HG02852 (cell line): ENCODE results near the gene STAT4.

Source experiments
- ATAC-seq: cut with Tn5 transposase; IDR thresholded peaks from one replicate; pipeline ENCODE4 v1.9.1; 2021; ENCODE audit warnings: mild to moderate bottlenecking, moderate library complexity; ENCODE audit not compliant: unreplicated experiment

The STAT4 gene

GRCh38 chr2:191145769-191146471 lies 4.9 kb downstream of the STAT4 start:
- ATAC-seq, result no peak

GRCh38 chr2:191144217-191144616 lies 6.6 kb downstream of the STAT4 start:
- ATAC-seq, result no peak

- no peak for ATAC-seq
These were observed 7.0 kb downstream of the STAT4 start for GRCh38 chr2:191143791-191144190.

GRCh38 chr2:191128911-191129304 lies 21.9 kb downstream of the STAT4 start:
- ATAC-seq, result no peak

- ATAC-seq, result peak; percentile 88
These were observed 22.5 kb downstream of the STAT4 start for GRCh38 chr2:191128172-191128910.

GRCh38 chr2:191127235-191127634 lies 23.6 kb downstream of the STAT4 start:
- ATAC-seq, result no peak

GRCh38 chr2:191126386-191127085 lies 24.3 kb downstream of the STAT4 start:
- ATAC-seq, result no peak

GRCh38 chr2:191125646-191126045 lies 25.1 kb downstream of the STAT4 start:
- no peak for ATAC-seq

GRCh38 chr2:191122638-191123294 lies 28.0 kb downstream of the STAT4 start:
- ATAC-seq, result peak; percentile 82

- no peak for ATAC-seq
These were observed 33.5 kb downstream of the STAT4 start for GRCh38 chr2:191117341-191117740.

GRCh38 chr2:191115804-191116203 lies 35.0 kb downstream of the STAT4 start:
- ATAC-seq, result peak; percentile 36

GRCh38 chr2:191115391-191115790 lies 35.4 kb downstream of the STAT4 start:
- ATAC-seq, result peak; percentile 61

GRCh38 chr2:191114403-191114886 lies 36.3 kb downstream of the STAT4 start:
- ATAC-seq, result peak; percentile 66

GRCh38 chr2:191113761-191114160 lies 37.0 kb downstream of the STAT4 start:
- ATAC-seq, result no peak

GRCh38 chr2:191112448-191112901 lies 38.3 kb downstream of the STAT4 start:
- ATAC-seq, result no peak

- ATAC-seq, result peak; percentile 49
These were observed 40.9 kb downstream of the STAT4 start for GRCh38 chr2:191109888-191110287.

GRCh38 chr2:191108331-191108730 lies 42.5 kb downstream of the STAT4 start:
- ATAC-seq, result no peak

GRCh38 chr2:191105082-191105481 lies 45.7 kb downstream of the STAT4 start:
- no peak for ATAC-seq

- ATAC-seq, result no peak
These were observed 47.0 kb downstream of the STAT4 start for GRCh38 chr2:191103774-191104173.

- ATAC-seq, result no peak
These were observed 50.6 kb downstream of the STAT4 start for GRCh38 chr2:191100216-191100615.

GRCh38 chr2:191087311-191087710 lies 63.5 kb downstream of the STAT4 start:
- no peak for ATAC-seq
